PFSK-1 (cell line): ENCODE results near the gene CLTA.

Experiments
- FOXP2 ChIP-seq: optimal IDR thresholded peaks from 2 replicates; pipeline ENCODE3; 2011; ENCODE audit warnings: borderline replicate concordance, control low read depth, inconsistent platforms; ENCODE audit not compliant: insufficient read depth; ENCODE audit errors: extremely low read length, extremely low read depth
- POLR2AphosphoS5 ChIP-seq: IDR thresholded peaks from 2 replicates; pipeline ENCODE4 v1.6.1; 2012; ENCODE audit warnings: low read depth, mild to moderate bottlenecking, control low read depth, low read length, moderate library complexity
- SIN3A ChIP-seq: IDR thresholded peaks from 2 replicates; pipeline ENCODE4 v1.6.1; 2012; ENCODE audit warnings: mild to moderate bottlenecking, low read length, moderate library complexity, borderline replicate concordance; ENCODE audit not compliant: insufficient read depth
- TAF1 ChIP-seq: IDR thresholded peaks from 2 replicates; pipeline ENCODE4 v1.6.1; 2012; ENCODE audit warnings: low read length, control low read depth, borderline replicate concordance; ENCODE audit not compliant: insufficient read depth
- TF ChIP-seq, protein P1 (sequence below), 2 experiments: IDR thresholded peaks; 2 replicates each; pipeline versions ENCODE4 v1.6.1 to v1.8.0; 2011 to 2012; ENCODE audit warnings: low read depth in 2 of 2, low read length in 2 of 2, control low read depth in 1 of 2, inconsistent platforms in 1 of 2, mild to moderate bottlenecking in 1 of 2, moderate library complexity in 1 of 2; ENCODE audit not compliant: insufficient read depth in 1 of 2

CLTA gene

DNA sequence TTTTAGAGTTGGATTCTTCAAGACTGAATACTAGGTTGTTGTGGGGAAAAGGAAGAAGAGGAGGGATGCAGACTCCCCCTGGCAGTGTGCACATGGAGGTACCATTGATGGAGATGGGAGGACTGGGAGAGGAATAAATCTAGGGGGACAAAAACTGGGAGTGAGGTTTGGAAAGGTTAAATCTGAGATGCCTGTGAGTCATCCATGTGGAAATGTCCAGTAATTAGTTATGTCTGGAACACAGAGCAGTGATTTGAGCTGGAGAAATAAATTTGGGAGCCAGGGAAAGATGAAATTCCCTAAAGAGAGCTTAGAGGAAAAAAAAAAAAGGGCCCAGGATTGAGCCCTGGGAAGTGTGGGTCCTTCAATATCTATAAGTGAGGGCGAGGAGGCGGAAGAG, 29.5 kb upstream of the CLTA start:
- TF ChIP-seq SIN3A (no peak), FOXP2 (no peak), POLR2AphosphoS5 (no peak), TAF1 (no peak)
- TF ChIP-seq, protein P1, sequence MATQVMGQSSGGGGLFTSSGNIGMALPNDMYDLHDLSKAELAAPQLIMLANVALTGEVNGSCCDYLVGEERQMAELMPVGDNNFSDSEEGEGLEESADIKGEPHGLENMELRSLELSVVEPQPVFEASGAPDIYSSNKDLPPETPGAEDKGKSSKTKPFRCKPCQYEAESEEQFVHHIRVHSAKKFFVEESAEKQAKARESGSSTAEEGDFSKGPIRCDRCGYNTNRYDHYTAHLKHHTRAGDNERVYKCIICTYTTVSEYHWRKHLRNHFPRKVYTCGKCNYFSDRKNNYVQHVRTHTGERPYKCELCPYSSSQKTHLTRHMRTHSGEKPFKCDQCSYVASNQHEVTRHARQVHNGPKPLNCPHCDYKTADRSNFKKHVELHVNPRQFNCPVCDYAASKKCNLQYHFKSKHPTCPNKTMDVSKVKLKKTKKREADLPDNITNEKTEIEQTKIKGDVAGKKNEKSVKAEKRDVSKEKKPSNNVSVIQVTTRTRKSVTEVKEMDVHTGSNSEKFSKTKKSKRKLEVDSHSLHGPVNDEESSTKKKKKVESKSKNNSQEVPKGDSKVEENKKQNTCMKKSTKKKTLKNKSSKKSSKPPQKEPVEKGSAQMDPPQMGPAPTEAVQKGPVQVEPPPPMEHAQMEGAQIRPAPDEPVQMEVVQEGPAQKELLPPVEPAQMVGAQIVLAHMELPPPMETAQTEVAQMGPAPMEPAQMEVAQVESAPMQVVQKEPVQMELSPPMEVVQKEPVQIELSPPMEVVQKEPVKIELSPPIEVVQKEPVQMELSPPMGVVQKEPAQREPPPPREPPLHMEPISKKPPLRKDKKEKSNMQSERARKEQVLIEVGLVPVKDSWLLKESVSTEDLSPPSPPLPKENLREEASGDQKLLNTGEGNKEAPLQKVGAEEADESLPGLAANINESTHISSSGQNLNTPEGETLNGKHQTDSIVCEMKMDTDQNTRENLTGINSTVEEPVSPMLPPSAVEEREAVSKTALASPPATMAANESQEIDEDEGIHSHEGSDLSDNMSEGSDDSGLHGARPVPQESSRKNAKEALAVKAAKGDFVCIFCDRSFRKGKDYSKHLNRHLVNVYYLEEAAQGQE (IDR thresholded peaks at IDR 0.05; ENCODE audit: insufficient read depth in 1 of 2, low read depth in 2 of 2, low read length in 2 of 2): no peak

DNA sequence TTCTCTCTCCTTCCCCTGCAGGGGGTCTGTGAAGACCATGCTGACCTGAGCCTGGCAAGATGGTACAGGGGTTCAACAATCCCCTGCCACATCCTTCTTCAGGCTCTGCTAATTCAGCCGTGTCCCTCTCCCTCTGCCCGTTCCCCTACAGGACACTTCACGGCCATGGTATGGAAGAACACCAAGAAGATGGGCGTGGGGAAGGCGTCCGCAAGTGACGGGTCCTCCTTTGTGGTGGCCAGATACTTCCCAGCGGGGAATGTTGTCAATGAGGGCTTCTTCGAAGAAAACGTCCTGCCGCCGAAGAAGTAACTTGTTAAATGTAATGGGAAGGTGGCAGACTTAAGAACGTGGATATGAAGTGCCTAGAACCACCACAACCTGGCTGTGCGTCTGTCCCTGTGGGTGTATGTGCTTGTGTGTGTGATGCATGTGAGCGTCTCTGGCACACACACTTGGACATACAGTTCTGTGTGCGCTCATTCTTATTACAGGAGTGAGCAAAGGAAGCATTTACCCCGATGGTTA, 28.4 kb upstream of the CLTA start:
- TF ChIP-seq POLR2AphosphoS5 (no peak), TAF1 (no peak), SIN3A (no peak), FOXP2 (no peak)
- TF ChIP-seq, protein P1 (IDR thresholded peaks at IDR 0.05; ENCODE audit: insufficient read depth in 1 of 2, low read depth in 2 of 2, low read length in 2 of 2): no peak

DNA sequence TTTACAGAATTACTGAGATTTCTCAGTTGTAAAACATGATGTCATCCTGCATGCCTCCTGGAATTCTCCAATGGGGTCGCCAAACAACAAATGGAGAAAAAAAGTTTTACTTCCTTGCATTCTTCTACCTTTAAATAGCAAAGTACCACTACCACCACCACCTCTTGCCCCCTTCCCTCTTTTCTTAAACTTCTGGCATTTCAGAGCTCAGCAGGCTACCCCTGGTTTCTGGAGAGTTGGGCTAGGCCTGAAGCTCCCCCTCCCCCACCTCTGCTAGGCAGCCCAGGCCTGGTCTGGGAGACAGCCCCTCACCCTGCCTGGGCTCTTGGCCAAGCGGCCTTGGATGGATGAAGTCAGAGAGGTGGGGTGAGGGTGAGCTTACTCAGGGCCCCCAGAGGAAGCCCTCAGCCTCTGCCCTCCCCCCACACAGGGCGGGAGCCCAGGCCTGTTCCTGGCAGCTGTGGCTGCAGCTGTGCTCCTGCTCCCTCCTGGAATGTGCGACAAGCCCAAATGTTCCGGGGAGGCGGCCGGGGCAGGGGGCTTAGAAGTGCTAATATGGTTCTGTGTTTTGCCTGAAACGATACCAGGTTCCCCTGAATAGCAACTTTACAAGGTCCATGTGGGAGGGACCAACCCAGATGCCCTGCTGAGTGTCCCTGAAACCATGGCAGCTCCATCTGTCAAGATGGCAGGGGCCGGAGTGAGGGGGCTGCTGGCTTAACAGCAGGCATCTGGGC, 27.5 kb upstream of the CLTA start:
- TF ChIP-seq POLR2AphosphoS5: no peak
- TF ChIP-seq, protein P1 (IDR thresholded peaks at IDR 0.05; ENCODE audit: insufficient read depth in 1 of 2, low read depth in 2 of 2, low read length in 2 of 2): no peak
- TF ChIP-seq SIN3A: no peak
- no peak for TF ChIP-seq FOXP2
- TF ChIP-seq TAF1: no peak

DNA sequence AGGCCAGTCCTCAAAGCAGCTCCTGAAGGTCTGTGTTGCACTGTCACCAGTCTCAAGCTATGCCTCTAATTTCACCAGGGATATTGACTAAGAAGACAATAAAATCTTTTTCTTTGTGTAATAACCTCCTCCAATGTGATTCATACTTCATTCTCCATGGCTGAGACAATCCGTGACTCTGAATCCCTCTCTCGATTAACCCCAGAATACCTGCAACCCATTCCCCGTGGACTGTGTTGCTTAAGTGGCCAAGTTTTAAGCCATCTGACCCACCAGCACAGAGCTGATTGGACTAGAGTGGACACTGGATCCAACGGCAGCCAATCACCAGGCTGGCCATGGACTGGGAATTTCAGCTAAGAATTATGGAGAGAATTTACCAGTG, 26.9 kb upstream of the CLTA start:
- TF ChIP-seq, protein P1 (IDR thresholded peaks at IDR 0.05; ENCODE audit: insufficient read depth in 1 of 2, low read depth in 2 of 2, low read length in 2 of 2): no peak
- TF ChIP-seq POLR2AphosphoS5: no peak
- no peak for TF ChIP-seq TAF1
- TF ChIP-seq SIN3A: no peak
- TF ChIP-seq FOXP2: no peak
